OCI-LY1 (cell line): ENCODE results near the gene TOMM7.

Source experiments
- CTCF ChIP-seq: fragments of 200-600 bp; sonication (generic), shearing (Covaris generic); IDR thresholded peaks from 2 replicates; pipeline ENCODE4 v1.5.1; 2017; ENCODE audit warnings: mild to moderate bottlenecking, antibody characterized with exemption, low read length, moderate library complexity, mixed read lengths
- EZH2 ChIP-seq: fragments of 200-600 bp; sonication (generic), shearing (Covaris generic); IDR thresholded peaks from 2 replicates; pipeline ENCODE4 v1.8.0; 2017; ENCODE audit warnings: borderline replicate concordance, mixed run types, mild to moderate bottlenecking, antibody characterized with exemption, low read length, moderate library complexity, mixed read lengths

DNA sequence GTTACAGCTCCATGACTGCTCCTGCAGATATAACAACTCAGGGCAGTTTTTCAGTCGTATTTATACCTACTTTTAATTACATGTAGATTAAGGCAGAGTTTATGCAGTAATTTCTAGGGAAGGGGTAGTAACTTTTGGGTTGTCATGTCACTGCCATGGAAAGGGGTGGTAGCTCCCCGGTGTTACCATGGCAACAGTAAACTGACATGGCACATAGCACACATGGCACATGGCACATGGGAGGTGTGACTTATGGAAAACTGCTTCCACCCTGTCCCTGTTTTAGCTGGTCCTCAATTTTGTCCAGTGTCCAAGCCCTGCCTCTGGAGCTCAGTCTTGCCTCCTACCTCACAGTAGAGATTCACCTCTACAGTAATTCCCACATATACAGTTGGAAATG, 3.9 kb upstream of the TOMM7 start:
- TF ChIP-seq CTCF, result no peak
- TF ChIP-seq EZH2, result no peak
